ENCODE results near the gene APBA2.

GRCh38 chr15:28989896-28990295, 104.1 kb downstream of the APBA2 start:
- TF ChIP-seq CTCF (conservative IDR thresholded peaks at IDR 0.05): no peak
- no peak for TF ChIP-seq ZFX (IDR thresholded peaks at IDR 0.05)

Measured in C4-2B (cell line).